NCI-H1417 treated with DMSO at 0.1 percent for 48 hours (cell line): ENCODE measurements around the gene MED17.
A peak's percentile ranks its signal among the peaks of the same experiment; 100 is the strongest.
"Not testable (repeated sequence)": the region's sequence is repeated elsewhere in the genome, so short reads cannot be mapped to it uniquely, and the experiment has no call there.

Source experiments
- DNase-seq: peaks from one replicate; lab custom pipeline; 2025; lab: John Stamatoyannopoulos, UW

Gene MED17

DNA sequence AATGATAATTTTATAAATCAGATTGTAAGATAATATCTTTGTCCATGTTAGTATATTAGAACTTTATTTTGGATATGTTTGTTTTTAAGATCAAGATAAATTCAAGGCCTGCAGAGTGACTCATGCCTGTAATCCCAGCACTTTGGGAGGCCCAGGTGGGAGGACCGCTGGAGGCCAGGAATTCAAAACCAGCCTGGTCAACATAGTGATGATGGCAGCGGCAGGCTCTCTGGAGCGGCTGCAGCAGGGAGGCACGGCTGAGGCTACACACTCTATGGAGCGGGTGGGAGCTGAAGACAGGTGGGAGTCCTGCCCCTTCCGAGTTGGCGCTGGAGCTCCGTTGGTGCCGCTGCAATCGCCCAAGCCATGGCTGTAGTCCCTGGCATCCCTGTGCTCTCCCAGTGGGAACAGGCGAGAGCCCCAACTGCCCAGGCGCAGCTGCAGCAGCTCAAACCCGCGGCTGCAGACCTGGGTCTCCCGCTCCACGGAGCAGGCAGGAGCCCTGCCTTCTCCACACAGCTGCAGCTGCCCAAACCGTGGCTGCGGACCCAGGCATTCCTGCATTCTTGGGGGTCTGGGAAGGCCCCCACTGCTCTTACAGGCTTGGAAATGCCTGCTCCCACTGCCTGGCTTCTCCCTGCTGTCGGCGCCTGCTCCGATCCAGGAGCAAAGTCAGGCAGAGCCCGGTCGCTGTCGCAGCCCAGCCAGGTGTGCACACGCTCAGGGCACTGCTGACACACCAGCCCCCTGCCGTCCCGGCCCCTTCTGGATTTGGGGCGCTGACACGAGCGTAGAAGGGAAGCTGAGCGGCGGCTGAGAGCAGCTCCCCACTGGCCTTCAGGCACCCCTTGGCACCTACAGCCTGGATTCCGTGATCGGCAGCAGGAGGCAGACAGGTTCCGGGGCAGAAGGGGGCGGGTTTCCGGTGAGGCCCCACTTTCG lies 25.9 kb upstream of the MED17 start:
- DNase-seq: no peak

- DNase-seq: not testable (repeated sequence)
These were observed 25.0 kb upstream of the MED17 start for GRCh38 chr11:93759123-93759522.

GRCh38 chr11:93761910-93762309 lies 22.2 kb upstream of the MED17 start:
- DNase-seq: no peak

GRCh38 chr11:93765551-93765950 lies 18.5 kb upstream of the MED17 start:
- no peak for DNase-seq

GRCh38 chr11:93766504-93766903 lies 17.6 kb upstream of the MED17 start:
- no peak for DNase-seq

DNA sequence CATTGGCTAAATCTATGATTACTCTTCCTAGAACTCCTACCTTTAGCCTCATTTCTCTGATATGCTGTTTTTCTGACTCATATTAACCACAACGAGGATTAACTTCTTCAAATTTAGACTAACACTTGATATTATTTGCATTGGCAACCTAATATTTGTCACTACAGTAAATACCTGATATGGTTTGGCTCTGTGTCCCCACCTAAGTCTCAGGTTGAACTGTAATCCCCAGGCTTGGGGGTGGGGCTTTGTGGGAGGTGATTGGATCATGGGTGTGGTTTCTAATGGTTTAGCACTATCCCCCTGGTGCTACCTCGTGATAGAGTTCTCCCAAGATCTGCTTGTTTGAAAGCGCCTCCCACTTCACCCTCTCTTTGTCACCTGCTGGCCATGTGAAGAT lies 17.1 kb upstream of the MED17 start:
- DNase-seq: no peak

DNA sequence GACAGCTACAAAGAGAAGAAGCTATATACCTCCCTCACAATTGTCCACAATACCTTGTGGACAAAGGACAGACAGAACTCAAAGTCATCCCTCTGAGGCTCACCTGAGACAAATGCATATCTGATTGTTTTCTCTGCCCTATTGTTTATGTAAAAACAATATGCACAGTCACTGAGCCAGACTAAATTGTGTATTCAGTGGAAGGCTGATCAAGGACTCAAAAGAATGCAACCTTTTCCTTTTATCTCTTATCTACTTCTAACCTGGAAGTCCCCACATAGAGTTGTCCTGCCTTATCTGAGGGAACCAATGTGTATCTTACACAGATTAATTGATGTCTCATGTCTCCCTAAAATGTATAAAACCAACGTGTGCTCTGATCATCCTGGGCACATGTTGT lies 13.9 kb upstream of the MED17 start:
- no peak for DNase-seq

DNA sequence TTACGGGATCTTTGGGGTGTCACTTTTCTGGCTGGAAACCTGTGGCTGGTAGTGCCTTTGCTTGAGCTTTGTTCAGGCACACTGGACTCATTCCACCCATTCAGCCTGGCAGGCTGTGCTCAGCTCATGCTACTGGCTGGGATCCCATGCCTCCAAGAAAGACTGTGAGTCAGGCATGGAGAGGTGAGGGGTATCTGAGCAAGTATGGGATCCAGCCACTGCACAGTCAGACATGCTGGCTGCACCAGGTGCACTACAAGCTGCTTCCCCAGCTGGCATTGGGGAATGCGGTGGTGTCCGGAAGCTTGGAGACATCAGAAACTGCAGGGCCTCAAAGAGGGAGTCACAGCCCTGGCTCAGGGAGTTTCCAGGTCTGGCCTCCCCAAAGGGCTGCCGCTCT lies 12.0 kb upstream of the MED17 start:
- no peak for DNase-seq

- no peak for DNase-seq
These were observed 11.0 kb upstream of the MED17 start for GRCh38 chr11:93773045-93773477.

GRCh38 chr11:93773601-93774200 lies 10.4 kb upstream of the MED17 start:
- no peak for DNase-seq

DNA sequence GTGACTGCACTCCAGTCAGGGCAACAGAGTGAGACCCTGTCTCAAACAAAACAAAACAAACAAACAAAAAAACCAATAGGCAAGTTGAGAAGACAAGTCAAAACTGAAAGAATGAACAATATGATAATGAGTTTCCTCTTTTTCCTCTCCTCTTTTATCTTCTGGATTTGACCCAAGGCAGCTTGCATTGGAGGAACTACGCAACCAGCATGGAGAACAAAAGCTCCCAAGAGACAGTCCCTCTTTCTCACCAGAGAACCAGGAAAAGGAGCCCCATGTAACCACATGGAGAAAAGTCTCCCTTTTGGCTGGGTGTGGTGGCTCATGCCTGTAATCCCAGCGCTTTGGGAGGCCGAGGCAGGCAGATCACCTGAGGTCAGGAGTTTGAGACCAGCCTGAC lies 9.5 kb upstream of the MED17 start:
- DNase-seq: not testable (repeated sequence)

DNA sequence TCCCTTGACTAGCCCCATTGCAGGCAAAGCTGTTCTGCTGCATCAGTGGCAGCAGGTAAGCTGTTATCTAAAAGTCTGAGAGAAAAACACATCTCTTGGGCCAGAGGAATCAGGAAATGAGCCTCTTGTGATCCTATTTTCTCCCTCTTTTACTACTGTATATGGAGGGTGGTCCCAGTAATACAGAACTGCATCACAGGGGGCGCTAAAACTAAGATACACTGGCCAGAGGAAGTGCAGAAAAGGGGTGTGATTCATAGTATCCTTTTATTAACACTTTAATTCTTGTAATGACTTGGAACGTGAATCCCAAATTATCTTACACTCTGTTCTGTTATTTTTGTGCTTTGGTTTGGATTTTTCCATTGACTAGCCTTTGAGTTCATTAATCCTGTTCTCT lies 8.8 kb upstream of the MED17 start:
- no peak for DNase-seq

DNA sequence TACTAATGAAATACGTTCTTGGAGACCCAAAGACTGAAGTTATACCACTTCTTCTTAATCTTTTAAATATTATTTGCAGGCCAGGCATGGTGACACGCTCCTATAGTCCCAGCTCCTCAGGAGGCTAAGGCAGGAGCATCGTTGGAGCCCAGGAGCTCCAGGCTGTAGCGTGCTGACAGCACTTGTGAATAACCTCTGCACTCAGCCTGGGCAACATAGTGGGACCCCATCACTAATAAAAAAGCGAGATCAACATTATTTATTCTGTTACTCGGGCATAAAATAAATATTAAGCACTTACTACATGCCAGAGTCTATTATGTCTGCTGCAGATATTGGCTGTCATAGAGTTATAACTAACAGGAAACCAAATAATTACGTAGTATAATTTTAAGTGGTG lies 720 bp upstream of the MED17 start:
- DNase-seq: no peak

GRCh38 chr11:93783765-93784144 lies 327 bp upstream of the MED17 start:
- DNase-seq: no peak

- DNase-seq: peak; percentile 8
These were observed 866 bp downstream of the MED17 start for GRCh38 chr11:93784935-93785360.

DNA sequence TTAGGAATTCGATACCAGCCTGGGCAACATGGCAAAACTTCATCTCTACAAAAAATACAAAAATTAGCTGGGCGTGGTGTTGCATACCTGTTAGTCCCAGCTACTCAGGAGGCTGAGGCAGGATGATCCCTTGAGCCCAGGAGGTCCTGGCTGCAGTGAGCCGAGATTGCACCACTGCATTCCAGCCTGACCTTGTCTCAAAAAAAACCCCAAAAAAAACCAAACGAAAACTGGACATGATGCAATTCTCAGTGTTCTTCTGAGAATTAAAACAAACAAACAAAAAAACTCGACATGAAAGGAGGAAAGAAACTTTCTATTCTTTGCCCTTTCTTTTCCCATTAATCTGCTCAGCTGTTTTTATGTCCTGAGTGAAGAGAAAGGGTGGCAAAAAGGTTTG lies 7.4 kb downstream of the MED17 start:
- no peak for DNase-seq

GRCh38 chr11:93796441-93797231 lies 12.6 kb downstream of the MED17 start:
- DNase-seq: no peak

DNA sequence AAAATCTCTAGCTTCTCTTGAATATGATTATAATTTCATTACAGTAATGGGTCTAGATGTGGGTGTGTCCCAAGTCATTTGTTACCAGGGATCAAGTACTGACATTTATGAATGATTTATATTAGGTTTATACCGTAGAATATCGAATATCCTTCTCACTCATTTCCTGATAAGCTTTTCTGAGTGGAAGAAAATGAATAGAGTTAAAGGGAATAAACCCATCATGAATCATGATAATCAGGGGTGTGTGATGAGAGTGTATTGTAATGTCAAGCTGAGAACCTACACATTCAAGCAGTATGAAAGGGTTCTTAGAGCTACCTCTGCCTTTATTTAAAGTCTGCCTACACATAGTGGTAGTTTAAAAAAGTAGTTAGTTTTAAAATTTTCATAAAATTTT lies 17.3 kb downstream of the MED17 start:
- DNase-seq: no peak

DNA sequence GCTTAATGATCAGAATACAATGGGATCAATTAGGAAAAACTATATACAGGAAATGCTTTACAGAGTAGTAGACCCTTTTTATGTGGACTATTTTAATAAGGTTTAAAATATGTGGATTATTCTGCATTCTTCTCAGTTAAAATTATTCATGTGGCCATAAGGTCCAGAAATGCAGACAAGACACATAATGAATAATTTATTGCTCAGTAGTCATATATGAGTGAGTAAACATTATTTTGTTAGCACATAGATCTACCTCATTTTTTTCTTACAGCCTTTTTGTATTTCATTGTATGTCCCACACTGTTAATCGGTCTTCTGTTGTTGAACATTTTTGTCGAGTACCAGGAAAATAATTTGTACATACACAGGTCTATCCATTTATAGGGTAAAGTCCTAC lies 20.8 kb downstream of the MED17 start:
- no peak for DNase-seq

GRCh38 chr11:93807980-93808379 lies 23.9 kb downstream of the MED17 start:
- no peak for DNase-seq

GRCh38 chr11:93813974-93814373 lies 29.9 kb downstream of the MED17 start:
- no peak for DNase-seq

DNA sequence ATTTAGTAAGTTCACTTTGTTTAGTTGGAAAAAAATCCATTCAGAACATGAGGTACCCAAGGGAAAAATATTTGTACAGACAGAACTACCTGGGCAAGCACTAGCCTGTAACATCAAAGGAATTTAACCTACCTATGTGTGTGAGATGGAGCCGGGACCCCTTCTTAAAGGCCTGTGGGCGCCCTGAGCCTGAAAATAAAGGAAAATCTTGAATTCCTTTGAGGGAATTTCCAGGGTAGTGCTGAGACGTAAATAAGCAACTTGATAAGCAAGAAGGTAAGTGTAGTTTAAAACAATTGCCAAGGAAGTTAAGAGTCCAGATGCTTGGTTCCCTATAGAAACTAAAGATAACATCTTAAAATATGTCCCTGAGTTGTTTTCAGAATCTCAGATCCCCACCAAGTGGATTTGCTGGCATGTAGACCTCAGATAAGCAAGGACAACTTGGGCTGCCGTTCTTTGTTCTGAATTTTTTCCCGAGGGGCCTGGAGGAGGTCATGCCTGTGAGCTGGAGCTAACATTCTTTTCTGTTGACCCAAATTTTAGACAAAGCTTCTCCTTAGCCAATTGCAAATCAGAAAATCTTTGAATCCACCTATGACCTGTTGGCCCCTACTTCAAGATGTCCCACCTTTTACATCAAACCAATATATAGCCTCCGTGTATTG lies 31.0 kb downstream of the MED17 start:
- DNase-seq: no peak
